Keratinocyte (primary cell): Measurements from ENCODE around the gene ARHGAP12.

Experiments used
- EZH2 ChIP-seq: IDR thresholded peaks from one replicate; pipeline ENCODE4 v1.6.1; 2012; ENCODE audit warnings: inconsistent platforms, mild to moderate bottlenecking, low read length, moderate library complexity
- TF ChIP-seq, protein P1 (sequence below), 3 experiments: IDR thresholded peaks in 1 of 3; conservative IDR thresholded peaks in 1 of 3; optimal IDR thresholded peaks in 1 of 3; 2 replicates in 2 of 3; 3 replicates in 1 of 3; pipeline versions ENCODE3 to v1.5.1; 2011; ENCODE audit warnings: low read length in 3 of 3, mild to moderate bottlenecking in 3 of 3, moderate library complexity in 2 of 3, control low read depth in 1 of 3, inconsistent platforms in 1 of 3; ENCODE audit not compliant: insufficient read depth in 2 of 3; ENCODE audit errors: extremely low read depth in 1 of 3

GRCh38 chr10:31935678-31936077 is 7.0 kb upstream of the ARHGAP12 start:
- TF ChIP-seq, protein P1, sequence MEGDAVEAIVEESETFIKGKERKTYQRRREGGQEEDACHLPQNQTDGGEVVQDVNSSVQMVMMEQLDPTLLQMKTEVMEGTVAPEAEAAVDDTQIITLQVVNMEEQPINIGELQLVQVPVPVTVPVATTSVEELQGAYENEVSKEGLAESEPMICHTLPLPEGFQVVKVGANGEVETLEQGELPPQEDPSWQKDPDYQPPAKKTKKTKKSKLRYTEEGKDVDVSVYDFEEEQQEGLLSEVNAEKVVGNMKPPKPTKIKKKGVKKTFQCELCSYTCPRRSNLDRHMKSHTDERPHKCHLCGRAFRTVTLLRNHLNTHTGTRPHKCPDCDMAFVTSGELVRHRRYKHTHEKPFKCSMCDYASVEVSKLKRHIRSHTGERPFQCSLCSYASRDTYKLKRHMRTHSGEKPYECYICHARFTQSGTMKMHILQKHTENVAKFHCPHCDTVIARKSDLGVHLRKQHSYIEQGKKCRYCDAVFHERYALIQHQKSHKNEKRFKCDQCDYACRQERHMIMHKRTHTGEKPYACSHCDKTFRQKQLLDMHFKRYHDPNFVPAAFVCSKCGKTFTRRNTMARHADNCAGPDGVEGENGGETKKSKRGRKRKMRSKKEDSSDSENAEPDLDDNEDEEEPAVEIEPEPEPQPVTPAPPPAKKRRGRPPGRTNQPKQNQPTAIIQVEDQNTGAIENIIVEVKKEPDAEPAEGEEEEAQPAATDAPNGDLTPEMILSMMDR (optimal IDR thresholded peaks at IDR 0.05 in 1 of 3, IDR thresholded peaks at IDR 0.05 in 1 of 3, conservative IDR thresholded peaks at IDR 0.05 in 1 of 3; ENCODE audit: extremely low read depth in 1 of 3, insufficient read depth in 2 of 3, low read length in 3 of 3), result no peak
- TF ChIP-seq EZH2, result no peak
